SK-N-SH (cell line): ENCODE results near the gene ANXA8.
"Not testable (repeated sequence)": the region's sequence is repeated elsewhere in the genome, so short reads cannot be mapped to it uniquely, and the experiment has no call there.

Experiments used
- CHD2 ChIP-seq: fragments of 150-350 bp; IDR thresholded peaks from 2 replicates; pipeline ENCODE4 v1.6.1; 2018; ENCODE audit warnings: low read length; ENCODE audit not compliant: partially characterized antibody
- NFIC ChIP-seq: IDR thresholded peaks from 2 replicates; pipeline ENCODE4 v1.4.0; 2012; ENCODE audit warnings: borderline replicate concordance
- TCF12 ChIP-seq: IDR thresholded peaks from 2 replicates; pipeline ENCODE4 v1.4.0; 2012
- USF2 ChIP-seq: fragments of 150-350 bp; IDR thresholded peaks from 2 replicates; pipeline ENCODE4 v1.6.1; 2017; ENCODE audit warnings: antibody characterized with exemption, low read length, low read depth, borderline replicate concordance
- YY1 ChIP-seq: IDR thresholded peaks from 2 replicates; pipeline ENCODE4 v1.4.0; 2012; ENCODE audit warnings: low read depth, mild to moderate bottlenecking

GRCh38 chr10:47473516-47473915 lies 10.4 kb downstream of the ANXA8 start:
- TF ChIP-seq USF2, YY1, CHD2, TCF12, NFIC: not testable (repeated sequence)
